WTC11 (cell line): ENCODE data around the gene EFCAB8. TPM values are rescaled to one million over a fixed set of nuclear protein-coding genes. Genes with fewer than 3 reads are reported as not detected.

Experiments used
- ATAC-seq: fragments of 200-7000 bp; cut with Tn5 transposase; 2 replicates; pipeline ENCODE4 v1.10.0; 2021; ENCODE audit warnings: mild to moderate bottlenecking, moderate library complexity
- CTCF ChIA-PET: fragments of 300-600 bp; sonication (Branson Sonifier 250); formaldehyde crosslinking; loops from one replicate; lab custom pipeline; 2021; ENCODE audit warnings: antibody characterized with exemption; lab: Charles Lee
- POLR2A ChIA-PET: fragments of 350-600 bp; sonication (Branson Sonifier 250); formaldehyde crosslinking; loops from one replicate; lab custom pipeline; 2021; ENCODE audit warnings: antibody characterized with exemption; lab: Charles Lee
- DNase-seq: peaks from one replicate; pipeline ENCODE4 v3.0.0; 2021; ENCODE audit warnings: low spot score
- H3K27ac Mint-ChIP-seq: 2 replicates; pipeline ENCODE4 v1.8.0; 2021; ENCODE audit warnings: mixed read lengths
- H3K27me3 Mint-ChIP-seq: 2 replicates; pipeline ENCODE4 v1.8.0; 2021; ENCODE audit warnings: low read depth, mild to moderate bottlenecking, moderate library complexity, mixed read lengths
- H3K36me3 Mint-ChIP-seq: 2 replicates; pipeline ENCODE4 v1.8.0; 2021; ENCODE audit warnings: mixed read lengths
- H3K4me1 Mint-ChIP-seq: 2 replicates; pipeline ENCODE4 v1.8.0; 2022; ENCODE audit warnings: mixed read lengths
- H3K4me3 Mint-ChIP-seq: 2 replicates; pipeline ENCODE4 v1.8.0; 2021; ENCODE audit warnings: mild to moderate bottlenecking, moderate library complexity, mixed read lengths
- H3K9me3 Mint-ChIP-seq: 2 replicates; pipeline ENCODE4 v1.8.0; 2021; ENCODE audit warnings: mixed read lengths
- ATF1 ChIP-seq: sonication (generic); formaldehyde crosslinking; IDR thresholded peaks from 2 replicates; pipeline ENCODE4 v1.8.1; 2023; ENCODE audit warnings: mild to moderate bottlenecking, moderate library complexity, missing genetic modification reagents
- ATF3 ChIP-seq: sonication (generic); formaldehyde crosslinking; conservative IDR thresholded peaks from 2 replicates; pipeline ENCODE4 v1.8.1; 2022; ENCODE audit warnings: mild to moderate bottlenecking, missing genetic modification reagents
- ATF6 ChIP-seq: sonication (generic); formaldehyde crosslinking; IDR thresholded peaks from 2 replicates; pipeline ENCODE4 v1.8.1; 2023; ENCODE audit warnings: mild to moderate bottlenecking, missing genetic modification reagents
- E2F5 ChIP-seq: sonication (generic); formaldehyde crosslinking; IDR thresholded peaks from 2 replicates; pipeline ENCODE4 v1.8.1; 2022; ENCODE audit warnings: mild to moderate bottlenecking, moderate library complexity, missing genetic modification reagents
- ESRRA ChIP-seq: sonication (generic); formaldehyde crosslinking; IDR thresholded peaks from 2 replicates; pipeline ENCODE4 v1.8.1; 2022; ENCODE audit warnings: mild to moderate bottlenecking, missing genetic modification reagents, borderline replicate concordance
- FOXP4 ChIP-seq: sonication (generic); formaldehyde crosslinking; IDR thresholded peaks from 2 replicates; pipeline ENCODE4 v1.8.0; 2022; ENCODE audit warnings: mild to moderate bottlenecking, missing genetic modification reagents
- JAZF1 ChIP-seq: fragments of 250-450 bp; sonication (Bioruptor Pico); IDR thresholded peaks from 2 replicates; pipeline ENCODE4 v1.9.0; 2021; ENCODE audit warnings: moderate library complexity, mild to moderate bottlenecking, inconsistent platforms
- OVOL2 ChIP-seq: fragments of 250-450 bp; sonication (Bioruptor Pico); IDR thresholded peaks from 2 replicates; pipeline ENCODE4 v1.9.0; 2021; ENCODE audit warnings: mild to moderate bottlenecking, borderline replicate concordance
- SP1 ChIP-seq: sonication (generic); formaldehyde crosslinking; conservative IDR thresholded peaks from 2 replicates; pipeline ENCODE4 v1.8.1; 2022; ENCODE audit warnings: missing genetic modification reagents
- ZNF396 ChIP-seq: fragments of 250-450 bp; sonication (Bioruptor Pico); IDR thresholded peaks from 2 replicates; pipeline ENCODE4 v1.8.0; 2021; ENCODE audit warnings: mild to moderate bottlenecking, moderate library complexity, borderline replicate concordance
- ZNF532 ChIP-seq: fragments of 250-450 bp; sonication (Bioruptor Pico); IDR thresholded peaks from 2 replicates; pipeline ENCODE4 v1.9.0; 2021; ENCODE audit warnings: mild to moderate bottlenecking, borderline replicate concordance
- total RNA-seq: library from RNA; stranded (reverse); gene quantifications from 3 replicates; pipeline ENCODE4 v1.2.3, GENCODE V29; 2021
- TF ChIP-seq, protein P1 (sequence below): fragments of 250-450 bp; sonication (Bioruptor Pico); IDR thresholded peaks from 2 replicates; pipeline ENCODE4 v2.1.2; 2022; ENCODE audit warnings: mild to moderate bottlenecking, moderate library complexity
- TF ChIP-seq, protein P2 (sequence below): sonication (generic); formaldehyde crosslinking; IDR thresholded peaks from 2 replicates; pipeline ENCODE4 v1.8.0; 2023; ENCODE audit warnings: mild to moderate bottlenecking, missing genetic modification reagents
- TF ChIP-seq, protein P3 (sequence below): sonication (generic); formaldehyde crosslinking; IDR thresholded peaks from 2 replicates; pipeline ENCODE4 v1.8.1; 2023; ENCODE audit warnings: mild to moderate bottlenecking, missing genetic modification reagents, moderate library complexity
- TF ChIP-seq, protein P4 (sequence below): sonication (generic); formaldehyde crosslinking; IDR thresholded peaks from 2 replicates; pipeline ENCODE4 v1.8.0; 2022; ENCODE audit warnings: mild to moderate bottlenecking, missing genetic modification reagents
- TF ChIP-seq, protein P5 (sequence below): sonication (generic); formaldehyde crosslinking; IDR thresholded peaks from 2 replicates; pipeline ENCODE4 v1.8.1; 2023; ENCODE audit warnings: mild to moderate bottlenecking, moderate library complexity, missing genetic modification reagents

EFCAB8 gene
- total RNA-seq, 1 experiment from 2014 or later = 0.17 TPM

- no peak for TF ChIP-seq ESRRA
These were observed 61.3 kb downstream of the EFCAB8 start (continued) for GRCh38 chr20:32920066-32920465.

- no peak for ATAC-seq
- no peaks in the 10 kb centered on the region for H3K4me1 Mint-ChIP-seq
- TF ChIP-seq, protein P1, sequence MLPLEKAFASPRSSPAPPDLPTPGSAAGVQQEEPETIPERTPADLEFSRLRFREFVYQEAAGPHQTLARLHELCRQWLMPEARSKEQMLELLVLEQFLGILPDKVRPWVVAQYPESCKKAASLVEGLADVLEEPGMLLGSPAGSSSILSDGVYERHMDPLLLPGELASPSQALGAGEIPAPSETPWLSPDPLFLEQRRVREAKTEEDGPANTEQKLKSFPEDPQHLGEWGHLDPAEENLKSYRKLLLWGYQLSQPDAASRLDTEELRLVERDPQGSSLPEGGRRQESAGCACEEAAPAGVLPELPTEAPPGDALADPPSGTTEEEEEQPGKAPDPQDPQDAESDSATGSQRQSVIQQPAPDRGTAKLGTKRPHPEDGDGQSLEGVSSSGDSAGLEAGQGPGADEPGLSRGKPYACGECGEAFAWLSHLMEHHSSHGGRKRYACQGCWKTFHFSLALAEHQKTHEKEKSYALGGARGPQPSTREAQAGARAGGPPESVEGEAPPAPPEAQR (CRISPR knock-in tag) = no peak
- no peak for TF ChIP-seq E2F5 (CRISPR knock-in tag)
- TF ChIP-seq ZNF396 = no peak
- no peak for TF ChIP-seq OVOL2 (CRISPR knock-in tag)
- TF ChIP-seq ZNF532 (CRISPR knock-in tag) = no peak
- no peak for TF ChIP-seq ATF6 (CRISPR knock-in tag)
- TF ChIP-seq, protein P2, sequence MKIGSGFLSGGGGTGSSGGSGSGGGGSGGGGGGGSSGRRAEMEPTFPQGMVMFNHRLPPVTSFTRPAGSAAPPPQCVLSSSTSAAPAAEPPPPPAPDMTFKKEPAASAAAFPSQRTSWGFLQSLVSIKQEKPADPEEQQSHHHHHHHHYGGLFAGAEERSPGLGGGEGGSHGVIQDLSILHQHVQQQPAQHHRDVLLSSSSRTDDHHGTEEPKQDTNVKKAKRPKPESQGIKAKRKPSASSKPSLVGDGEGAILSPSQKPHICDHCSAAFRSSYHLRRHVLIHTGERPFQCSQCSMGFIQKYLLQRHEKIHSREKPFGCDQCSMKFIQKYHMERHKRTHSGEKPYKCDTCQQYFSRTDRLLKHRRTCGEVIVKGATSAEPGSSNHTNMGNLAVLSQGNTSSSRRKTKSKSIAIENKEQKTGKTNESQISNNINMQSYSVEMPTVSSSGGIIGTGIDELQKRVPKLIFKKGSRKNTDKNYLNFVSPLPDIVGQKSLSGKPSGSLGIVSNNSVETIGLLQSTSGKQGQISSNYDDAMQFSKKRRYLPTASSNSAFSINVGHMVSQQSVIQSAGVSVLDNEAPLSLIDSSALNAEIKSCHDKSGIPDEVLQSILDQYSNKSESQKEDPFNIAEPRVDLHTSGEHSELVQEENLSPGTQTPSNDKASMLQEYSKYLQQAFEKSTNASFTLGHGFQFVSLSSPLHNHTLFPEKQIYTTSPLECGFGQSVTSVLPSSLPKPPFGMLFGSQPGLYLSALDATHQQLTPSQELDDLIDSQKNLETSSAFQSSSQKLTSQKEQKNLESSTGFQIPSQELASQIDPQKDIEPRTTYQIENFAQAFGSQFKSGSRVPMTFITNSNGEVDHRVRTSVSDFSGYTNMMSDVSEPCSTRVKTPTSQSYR = no peak
- TF ChIP-seq, protein P3, sequence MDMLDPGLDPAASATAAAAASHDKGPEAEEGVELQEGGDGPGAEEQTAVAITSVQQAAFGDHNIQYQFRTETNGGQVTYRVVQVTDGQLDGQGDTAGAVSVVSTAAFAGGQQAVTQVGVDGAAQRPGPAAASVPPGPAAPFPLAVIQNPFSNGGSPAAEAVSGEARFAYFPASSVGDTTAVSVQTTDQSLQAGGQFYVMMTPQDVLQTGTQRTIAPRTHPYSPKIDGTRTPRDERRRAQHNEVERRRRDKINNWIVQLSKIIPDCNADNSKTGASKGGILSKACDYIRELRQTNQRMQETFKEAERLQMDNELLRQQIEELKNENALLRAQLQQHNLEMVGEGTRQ (CRISPR knock-in tag) = no peak
- no peak for TF ChIP-seq SP1 (CRISPR knock-in tag)
- TF ChIP-seq JAZF1 = no peak
- TF ChIP-seq, protein P4, sequence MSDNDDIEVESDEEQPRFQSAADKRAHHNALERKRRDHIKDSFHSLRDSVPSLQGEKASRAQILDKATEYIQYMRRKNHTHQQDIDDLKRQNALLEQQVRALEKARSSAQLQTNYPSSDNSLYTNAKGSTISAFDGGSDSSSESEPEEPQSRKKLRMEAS (CRISPR knock-in tag) = no peak
- no peak for TF ChIP-seq FOXP4 (CRISPR knock-in tag)
- no peak for TF ChIP-seq ATF1
- TF ChIP-seq, protein P5, sequence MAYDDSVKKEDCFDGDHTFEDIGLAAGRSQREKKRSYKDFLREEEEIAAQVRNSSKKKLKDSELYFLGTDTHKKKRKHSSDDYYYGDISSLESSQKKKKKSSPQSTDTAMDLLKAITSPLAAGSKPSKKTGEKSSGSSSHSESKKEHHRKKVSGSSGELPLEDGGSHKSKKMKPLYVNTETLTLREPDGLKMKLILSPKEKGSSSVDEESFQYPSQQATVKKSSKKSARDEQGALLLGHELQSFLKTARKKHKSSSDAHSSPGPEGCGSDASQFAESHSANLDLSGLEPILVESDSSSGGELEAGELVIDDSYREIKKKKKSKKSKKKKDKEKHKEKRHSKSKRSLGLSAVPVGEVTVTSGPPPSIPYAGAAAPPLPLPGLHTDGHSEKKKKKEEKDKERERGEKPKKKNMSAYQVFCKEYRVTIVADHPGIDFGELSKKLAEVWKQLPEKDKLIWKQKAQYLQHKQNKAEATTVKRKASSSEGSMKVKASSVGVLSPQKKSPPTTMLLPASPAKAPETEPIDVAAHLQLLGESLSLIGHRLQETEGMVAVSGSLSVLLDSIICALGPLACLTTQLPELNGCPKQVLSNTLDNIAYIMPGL = no peak
- no peak for TF ChIP-seq ATF3
- H3K4me3 Mint-ChIP-seq = no peak overlapping the region
- H3K36me3 Mint-ChIP-seq = 0 out of 2 replicates have a peak, but pooled peaks cover 2% of the 10 kb centered on the region
- H3K27me3 Mint-ChIP-seq = no peaks in the 10 kb centered on the region; the same call in 1 of the 2 replicates
- no peak overlapping the region for H3K27ac Mint-ChIP-seq
- peaks cover 14% of the 10 kb centered on the region for H3K9me3 Mint-ChIP-seq
- ChIA-PET POLR2A (no interaction called here), CTCF (interaction anchor here (3.2 kb wide), 1 partner anchor 25 kb away, joined by 14 read pairs; no protein-coding TSS in a partner anchor)
- no peak for DNase-seq
These were observed 62.0 kb downstream of the EFCAB8 start for GRCh38 chr20:32920530-32921298.
